Stimulated activated naive CD4-positive, alpha-beta T cell (primary cell): ENCODE data around the gene HDAC3.
A peak's percentile ranks its signal among the peaks of the same experiment; 100 is the strongest.

Experiments used
- DNase-seq, 6 experiments: peaks; one replicate each; lab custom pipeline; 2025; lab: John Stamatoyannopoulos, UW

The HDAC3 gene

DNA sequence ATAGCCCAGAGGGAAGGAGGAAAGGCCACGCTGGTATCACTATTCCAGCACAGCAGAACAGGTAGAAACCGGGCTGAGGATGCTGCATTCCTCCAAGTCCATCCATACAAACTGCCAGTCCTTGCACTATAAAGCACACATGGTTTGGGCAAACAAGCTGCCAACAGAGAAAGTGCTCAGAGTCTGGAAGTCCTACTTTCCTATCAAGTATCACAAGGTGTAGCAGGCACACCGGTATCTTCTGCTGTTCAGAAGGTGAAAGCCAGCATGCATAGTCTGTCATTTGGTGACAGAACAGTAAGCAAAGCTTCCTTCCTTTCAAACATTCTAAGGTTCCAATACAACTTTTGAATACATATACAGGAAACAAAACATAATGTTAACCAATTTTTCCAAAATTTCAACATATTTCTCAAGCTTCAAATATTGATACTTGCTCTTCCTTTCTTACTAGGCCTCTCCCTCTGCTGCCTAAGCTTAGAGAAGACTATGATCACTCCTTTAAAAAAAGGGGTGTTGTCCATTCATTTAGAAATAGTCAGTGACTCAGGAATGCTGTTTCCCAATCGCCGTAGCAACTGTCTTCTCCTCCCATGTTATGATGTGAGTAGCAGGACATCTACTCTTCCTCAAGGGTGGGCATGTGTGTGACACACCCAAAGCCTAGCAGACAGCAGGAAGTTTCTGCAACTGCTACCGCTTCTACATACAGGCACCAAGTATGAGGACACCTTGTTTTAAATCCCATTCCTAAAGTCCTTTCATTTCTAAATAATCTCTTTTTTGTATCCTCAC, 32.5 kb downstream of the HDAC3 start:
- peak in 1 of 6 experiments; percentile 30 for DNase-seq

DNA sequence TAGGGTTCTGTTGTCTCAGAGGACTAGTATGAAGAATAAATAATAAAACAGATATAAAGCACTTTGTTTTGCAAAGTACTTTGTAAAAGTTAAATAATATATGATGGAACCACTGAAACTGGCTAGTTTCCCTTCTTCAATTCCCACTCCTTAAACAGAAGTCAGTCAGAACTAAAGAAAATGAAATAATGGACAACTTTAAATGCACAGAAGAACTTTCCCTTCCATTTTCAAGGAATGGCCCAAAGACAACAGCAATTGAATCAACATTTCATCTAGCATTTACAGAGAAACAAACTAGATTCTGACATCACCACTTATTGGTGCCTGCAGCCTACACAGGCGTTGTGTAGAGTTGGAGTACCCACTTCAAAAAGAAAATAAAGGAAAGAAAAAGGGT, 34.0 kb downstream of the HDAC3 start:
- no peak for DNase-seq

DNA sequence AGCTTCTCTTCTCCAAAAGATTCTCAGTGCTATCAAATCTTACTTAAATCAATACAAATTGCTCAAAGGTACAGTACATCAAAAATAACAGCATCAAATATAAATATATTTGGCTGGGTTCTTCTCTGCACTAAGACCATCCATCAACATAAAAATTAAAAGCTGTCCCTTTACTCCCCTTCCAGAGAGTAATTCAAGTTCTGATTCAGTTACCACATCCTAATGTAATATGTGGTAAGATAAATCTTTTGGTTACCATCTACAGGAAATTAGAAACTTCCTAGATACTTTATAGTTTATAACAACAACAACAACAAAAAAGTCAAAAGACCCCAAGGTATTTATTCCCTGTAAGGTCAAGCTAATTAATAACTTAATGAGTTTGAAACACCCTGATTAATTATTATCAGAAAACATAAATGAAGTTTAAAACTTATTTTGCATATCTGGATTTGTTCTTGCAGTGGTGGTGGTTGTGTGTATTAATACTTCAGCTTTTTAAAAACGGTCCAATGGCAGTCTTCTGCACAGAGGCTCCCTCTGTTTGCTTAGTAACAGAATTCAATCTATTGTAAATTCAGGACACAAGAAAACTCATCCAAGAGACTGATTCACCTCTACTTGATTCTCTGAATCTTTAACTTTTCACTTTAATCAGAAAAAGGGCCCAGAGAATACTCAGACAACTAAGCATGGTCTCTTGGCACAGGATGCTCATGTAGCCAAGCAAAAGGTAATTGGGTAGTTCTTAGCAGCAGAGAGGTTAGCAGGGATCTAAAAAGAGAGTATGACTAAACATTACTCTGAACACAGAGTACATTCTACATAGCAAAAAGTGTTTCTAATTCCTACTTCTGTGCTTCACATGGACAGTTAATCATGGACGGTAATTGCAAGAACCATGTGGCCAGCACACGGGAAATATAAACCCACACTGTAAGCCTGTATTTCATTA, 38.0 kb downstream of the HDAC3 start:
- DNase-seq = no peak

DNA sequence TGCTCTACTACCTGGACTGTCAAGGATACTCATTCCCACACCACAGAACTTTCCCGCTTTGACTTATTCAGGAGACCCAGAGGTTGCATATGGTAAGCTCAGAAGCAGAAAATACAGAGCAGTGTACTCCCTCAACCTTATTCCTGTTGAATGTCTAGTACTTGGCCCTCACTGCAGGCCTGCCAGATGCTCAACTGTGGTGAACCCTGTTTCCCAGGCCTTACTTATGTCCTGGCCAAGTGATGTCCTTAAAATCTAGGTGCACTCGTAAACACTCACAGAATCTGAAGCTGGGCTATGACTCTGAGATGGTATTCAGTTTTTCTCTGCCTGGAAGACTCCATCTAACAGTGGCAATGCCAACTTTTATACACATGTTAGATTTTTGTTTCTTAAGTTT, 38.8 kb downstream of the HDAC3 start:
- DNase-seq = no peak

DNA sequence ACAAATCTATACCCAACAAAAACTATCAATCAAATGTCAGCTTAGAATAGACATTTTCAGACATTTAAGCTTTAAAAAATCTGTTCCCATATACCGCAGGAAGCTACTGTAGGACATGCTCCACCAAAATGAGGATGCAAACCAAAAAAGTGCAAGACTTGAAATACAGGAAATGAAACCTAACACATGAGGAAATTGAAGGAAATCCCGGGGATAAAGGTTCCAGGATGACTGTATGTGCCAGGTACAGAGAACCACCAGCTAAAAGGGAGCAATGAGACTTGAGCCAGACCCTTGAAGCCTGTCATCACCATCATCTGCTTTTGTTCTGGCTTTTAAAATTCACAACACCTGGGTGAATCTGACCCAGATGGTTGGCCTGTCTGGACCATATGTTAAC, 39.3 kb downstream of the HDAC3 start:
- DNase-seq = no peak

DNA sequence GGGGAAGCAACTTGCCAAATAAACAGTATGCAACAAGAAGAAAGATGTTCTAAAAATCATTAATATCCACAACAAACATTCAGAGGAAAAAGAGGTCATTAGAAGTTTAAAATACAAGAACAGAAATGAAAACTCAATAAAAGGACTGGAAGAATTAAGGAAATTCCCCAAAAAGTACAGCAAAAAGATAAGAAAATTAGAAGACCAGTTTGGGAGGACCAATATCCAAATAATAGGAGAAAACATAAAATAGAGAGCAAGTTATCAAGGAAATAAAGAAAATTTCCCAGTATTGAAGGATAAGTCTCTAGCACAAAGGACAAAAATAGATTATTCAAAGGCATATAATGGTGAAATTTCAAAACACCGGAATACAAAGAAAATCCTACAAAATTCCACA, 39.8 kb downstream of the HDAC3 start:
- no peak for DNase-seq

DNA sequence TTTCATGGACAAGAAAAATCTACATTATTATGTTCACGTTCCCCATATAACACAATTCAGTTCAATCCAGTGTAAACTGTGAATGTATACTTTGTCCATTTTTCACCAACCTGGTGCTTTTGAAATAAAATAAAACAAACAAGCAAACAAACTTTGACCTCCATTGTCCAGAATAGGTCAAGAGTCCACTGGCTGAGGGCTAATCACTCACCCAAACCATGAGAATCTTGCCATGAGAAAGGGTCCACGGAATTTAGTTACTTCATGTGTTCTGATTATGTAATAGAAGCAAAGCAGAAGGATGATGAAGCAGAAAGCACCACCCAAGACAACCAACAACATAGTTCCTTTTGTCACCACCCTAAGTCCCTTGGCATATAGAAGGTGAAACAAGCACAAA, 46.5 kb downstream of the HDAC3 start:
- no peak for DNase-seq

DNA sequence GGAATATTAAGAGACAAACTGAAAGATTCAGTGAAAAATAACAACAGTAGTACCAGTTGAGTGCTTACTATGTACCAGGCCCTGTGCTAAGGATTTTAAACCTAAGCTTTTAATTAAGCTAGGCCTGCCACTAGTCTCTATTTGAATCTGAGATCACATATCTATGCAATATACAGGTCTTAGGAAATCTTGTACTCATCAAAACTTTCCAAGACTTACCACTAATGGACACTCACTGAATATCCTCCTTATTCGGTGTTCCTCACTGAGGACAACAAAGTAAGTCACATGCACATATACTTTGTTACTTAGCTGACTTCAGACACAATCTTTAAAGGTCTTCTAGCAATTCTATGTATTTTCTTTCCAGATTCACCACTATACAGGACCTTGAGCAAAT, 50.4 kb downstream of the HDAC3 start:
- no peak for DNase-seq

DNA sequence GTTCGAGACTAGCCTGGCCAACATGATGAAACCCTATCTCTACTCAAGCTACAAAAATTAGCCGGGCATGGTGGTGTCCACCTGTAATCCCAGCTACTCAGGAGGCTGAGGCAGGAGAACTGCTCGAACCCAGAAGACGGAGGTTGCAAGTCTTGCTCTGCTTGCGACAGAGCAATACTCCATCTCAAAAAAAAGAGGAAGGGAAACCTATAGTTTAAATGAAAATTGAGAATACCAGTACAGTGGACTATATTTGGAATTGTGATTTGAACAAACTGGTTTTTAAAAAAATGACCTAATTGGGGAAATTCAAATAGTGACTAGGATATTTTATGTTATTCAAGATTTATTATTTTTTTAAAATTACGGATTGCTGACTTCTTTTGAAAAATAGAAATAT, 51.1 kb downstream of the HDAC3 start:
- DNase-seq = no peak

DNA sequence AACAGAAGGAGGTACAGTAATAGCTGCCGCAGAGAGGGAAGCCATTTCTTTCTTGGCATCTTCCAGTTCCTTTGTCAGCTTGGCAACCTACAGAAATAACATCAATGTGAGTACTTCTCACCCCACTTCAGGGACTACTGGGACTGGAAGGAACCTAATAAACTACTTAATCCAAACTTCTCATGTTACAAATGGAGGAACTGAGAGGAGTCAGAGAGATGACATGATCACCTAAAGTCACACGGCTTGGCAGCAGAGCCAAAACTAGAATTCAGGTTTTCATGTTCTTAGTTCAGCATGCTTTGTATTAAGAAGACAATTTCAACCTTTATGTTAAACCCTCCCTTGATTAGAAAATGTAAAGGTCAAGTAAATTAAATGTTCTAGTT, 62.5 kb downstream of the HDAC3 start:
- DNase-seq = no peak

DNA sequence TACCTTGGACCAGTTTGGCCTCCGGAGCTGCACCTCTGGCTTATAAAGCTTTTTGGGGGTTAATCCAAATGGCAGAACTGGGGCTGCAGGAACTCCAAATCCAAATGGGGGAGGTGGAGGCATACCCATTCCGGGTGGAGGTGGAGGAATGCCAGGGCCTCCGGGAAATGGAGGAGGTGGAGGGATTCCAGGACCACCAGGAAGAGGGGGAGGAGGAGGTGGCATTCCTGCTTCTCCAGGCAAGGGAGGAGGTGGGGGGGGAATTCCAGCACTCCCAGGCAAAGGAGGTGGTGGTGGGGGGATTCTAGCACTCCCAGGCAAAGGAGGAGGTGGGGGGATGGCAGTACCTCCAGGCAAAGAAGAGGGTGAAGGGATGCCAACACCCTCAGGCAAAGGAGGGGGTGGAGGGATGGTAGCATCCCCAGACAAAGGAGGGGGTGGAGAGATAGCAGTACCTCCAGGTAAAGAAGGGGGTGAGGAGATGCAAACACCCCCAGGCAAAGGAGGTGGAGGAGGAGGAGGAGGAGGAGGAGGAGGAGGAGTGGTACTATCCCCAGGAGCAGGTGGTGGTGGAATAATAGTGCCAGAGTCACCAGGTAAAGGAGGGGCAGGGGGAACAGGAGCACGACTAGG, 63.0 kb downstream of the HDAC3 start:
- no peak for DNase-seq
